ENCODE measurements around the gene ZNF205.
"Not testable (repeated sequence)": the region's sequence is repeated elsewhere in the genome, so short reads cannot be mapped to it uniquely, and the experiment has no call there.

The ZNF205 gene

GRCh38 chr16:3083408-3083807 is 29.0 kb upstream of the ZNF205 start:
- intact Hi-C loops (cut with DNase I); DNase-seq: not testable (repeated sequence)

GRCh38 chr16:3084491-3084890 is 27.9 kb upstream of the ZNF205 start:
- intact Hi-C loops (cut with DNase I), result no loop called here
- DNase-seq, result no peak

DNA sequence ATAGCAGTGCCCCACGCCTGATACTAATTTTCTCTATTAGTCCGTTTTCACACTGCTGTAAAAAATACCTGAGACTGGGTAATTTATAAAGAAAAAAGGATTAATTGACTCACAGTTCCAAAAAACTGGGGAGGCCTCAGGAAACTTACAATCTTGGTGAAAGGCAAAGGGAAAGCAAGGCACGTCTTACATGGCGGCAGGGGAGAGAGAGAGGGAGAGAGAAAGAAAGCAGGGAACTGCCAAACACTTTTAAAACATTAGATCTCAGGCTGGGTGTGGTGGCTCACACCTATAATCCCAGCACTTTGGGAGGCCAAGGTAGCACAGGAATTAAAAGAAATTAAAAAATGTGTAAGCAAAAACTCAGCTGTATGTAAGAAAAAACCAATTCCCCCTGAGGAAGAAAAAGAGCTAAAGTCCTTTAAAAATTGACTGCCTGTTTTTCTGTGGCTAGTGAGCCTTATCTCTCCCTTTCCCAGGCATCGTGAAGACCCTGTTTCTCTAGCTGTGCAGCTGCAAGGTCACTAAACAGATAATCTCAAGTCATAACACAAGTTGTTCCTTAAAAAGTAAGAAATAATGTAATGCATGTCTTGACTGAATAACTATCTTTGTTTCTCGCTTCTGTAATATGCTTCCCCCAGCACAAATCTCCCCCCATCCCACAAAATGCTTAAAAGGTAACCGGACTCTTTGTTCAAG is 27.3 kb upstream of the ZNF205 start:
- no peak for DNase-seq
- intact Hi-C loops (cut with DNase I), result no loop called here

DNA sequence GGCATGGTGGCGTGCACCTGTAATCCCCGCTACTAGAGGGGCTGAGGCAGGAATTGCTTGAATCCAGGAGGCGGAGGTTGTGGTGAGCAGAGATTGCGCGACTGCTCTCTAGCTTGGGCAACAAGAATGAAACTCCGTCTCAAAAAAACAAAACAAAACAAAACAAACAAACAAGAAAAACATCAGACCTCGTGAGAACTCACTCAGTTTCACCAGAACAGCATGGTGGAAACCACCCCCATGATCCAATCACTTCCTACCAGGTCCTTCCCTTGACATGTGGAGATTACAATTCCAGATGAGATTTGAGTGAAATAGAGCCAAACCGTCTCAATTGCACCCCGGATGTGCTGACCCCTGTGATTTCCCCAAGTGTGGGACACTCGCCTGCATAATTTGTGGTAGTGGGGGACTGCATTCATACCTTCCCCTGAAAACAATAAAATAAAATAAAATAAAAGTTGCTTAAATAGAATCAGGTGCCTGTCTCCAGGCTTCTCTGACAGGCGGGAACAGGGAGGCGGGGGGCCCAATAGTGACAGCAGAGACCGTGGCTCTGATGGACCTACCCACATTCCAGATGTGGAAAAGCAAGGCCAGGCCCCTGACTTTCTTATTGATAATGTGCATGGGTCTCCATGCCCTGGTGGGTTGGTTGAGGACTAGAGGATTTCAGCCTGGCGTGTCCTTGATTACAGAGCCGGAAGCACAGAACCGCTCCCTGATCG is 26.4 kb upstream of the ZNF205 start:
- no peak for DNase-seq
- intact Hi-C loops (cut with DNase I), result no loop called here

DNA sequence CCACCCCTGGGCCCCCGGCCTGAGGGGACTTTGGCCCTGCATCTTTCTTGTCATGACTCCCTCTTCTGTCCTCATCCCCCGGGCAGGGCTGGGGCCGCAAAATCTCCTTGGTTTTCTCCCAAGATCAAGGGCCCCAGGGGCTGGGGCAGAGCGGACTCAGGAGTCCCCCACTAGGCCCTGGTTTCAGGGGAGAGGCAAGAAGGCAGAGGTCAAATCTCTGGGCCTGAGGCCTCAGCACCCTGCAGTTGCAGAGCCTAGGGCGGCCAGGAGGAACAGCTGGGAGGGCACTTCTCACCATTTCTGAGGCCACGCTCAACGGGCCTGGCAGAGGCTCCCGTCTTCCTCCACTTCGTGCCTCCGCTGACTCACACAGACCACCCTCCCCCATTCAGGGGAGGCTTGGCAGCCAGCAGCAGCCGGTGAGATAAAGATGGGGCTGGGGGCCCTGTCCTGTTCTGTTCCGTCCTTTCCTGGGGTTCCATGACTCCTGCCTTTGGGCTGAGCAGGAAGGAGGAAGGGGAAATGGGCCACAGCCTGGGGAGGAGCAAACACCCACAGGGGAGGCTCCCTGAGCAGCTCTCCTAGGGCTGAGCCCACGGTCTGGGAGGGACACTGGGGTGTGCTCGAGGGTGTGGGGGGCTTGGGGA is 25.7 kb upstream of the ZNF205 start:
- intact Hi-C loops (cut with DNase I), result no loop called here

GRCh38 chr16:3087243-3088235 is 24.8 kb upstream of the ZNF205 start:
- intact Hi-C loops (cut with DNase I), result no loop called here
- DNase-seq, result no peak

More for the DNA sequence above, 25.7 kb upstream of the ZNF205 start:
- DNase-seq, result no peak

GRCh38 chr16:3088450-3088849 is 23.9 kb upstream of the ZNF205 start:
- DNase-seq, result no peak
- intact Hi-C loops (cut with DNase I), result no loop called here

GRCh38 chr16:3088925-3089716 is 23.3 kb upstream of the ZNF205 start:
- intact Hi-C loops (cut with DNase I), result no loop called here
- DNase-seq, result no peak

DNA sequence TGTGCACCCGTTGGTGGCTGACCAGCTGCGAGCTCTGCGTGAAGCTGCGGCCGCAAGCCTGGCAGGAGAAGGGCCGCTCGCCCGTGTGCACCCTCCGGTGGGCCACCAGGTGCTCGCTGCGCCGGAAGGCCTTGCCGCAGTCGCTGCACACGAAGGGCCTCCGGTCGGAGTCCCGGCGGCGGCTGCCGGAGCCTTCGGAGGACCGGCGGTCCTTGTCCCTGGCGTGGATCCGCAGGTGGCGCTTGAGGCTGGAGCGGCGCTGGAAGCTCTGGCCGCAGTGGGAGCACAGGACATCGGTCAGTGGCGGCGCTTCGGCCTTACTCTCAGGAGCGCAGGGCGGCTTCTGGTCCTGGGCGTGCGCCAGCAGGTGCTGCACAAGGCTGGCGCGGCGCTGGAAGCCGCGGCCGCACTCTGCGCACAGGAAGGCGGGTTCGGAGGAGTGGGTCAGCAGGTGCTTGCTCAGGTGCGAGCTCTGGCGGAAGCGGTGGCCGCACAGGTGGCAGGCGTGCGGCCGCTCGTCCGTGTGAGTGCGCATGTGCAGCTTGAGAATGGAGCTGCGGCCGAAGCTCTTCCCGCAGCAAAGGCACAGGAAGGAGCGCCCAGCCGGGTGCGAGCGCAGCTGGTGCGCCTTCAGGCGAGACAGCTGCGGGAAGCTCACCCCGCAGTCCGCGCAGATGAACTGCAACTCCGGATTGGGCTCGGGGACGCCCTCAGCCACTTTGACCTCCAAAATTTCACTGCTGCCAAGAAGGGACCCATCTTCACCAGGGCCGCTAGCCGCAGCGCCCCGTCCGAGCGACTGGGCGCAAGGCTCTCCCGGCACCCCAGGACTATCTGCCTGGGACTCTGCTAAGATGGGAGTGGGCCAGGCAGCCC is 22.4 kb upstream of the ZNF205 start:
- intact Hi-C loops (cut with DNase I), result no loop called here

DNA sequence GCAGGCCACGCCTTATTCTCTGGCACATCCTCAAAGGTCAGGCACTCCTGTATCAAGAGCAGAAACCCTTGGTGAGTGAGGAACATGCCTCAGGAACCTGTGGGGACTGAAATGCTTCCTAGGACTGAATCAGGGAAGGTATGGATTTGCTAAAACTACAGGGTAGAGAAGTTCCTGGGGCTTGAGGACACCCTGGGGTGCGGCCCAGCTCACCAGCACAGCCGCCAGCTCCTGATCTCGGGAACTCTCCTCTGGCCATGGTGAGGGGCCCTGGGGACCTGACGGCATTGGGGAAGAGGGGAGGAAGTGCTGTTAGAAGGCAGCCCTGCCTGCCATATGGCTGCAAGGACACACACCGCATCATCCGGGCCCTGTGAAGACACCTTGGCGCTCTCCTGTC is 20.8 kb upstream of the ZNF205 start:
- intact Hi-C loops (cut with DNase I), result no loop called here
- DNase-seq, result no peak

More for the DNA sequence above, 22.4 kb upstream of the ZNF205 start:
- DNase-seq, result no peak

- DNase-seq, result no peak
- intact Hi-C loops (cut with DNase I), result no loop called here
Measured at GRCh38 chr16:3092501-3092941, 19.9 kb upstream of the ZNF205 start.

DNA sequence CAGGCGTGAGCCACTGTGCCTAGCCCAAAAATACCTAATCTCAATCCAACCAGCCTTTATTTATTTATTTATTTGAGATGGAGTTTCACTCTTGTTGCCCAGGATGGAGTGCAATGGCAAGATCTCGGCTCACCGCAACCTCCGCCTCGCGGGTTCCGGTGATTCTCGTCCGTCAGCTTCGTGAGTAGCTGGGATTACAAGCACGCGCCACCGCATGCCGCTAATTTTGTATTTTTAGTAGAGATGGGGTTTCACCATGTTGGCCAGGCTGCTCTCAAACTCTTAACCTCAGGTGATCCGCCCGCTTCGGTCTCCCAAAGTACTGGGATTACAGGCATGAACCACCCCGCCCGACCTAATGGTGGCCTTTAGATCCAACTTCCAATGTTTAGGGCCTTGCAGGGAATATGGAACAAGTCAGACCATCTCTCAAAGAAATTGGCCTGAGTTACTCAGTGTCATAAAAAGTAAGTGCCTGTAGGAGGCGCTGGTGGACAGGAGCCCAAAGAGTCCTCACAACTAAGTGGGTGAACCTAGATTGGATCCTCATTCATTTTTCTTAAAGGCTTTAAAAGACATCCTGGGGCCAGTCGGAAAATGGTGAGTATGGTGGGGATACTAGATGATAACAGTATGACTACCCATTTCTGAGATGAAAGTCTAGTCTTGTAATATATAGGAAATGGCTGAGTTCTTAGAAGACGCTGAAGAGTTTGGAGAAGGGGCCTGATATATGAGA is 17.9 kb upstream of the ZNF205 start:
- intact Hi-C loops (cut with DNase I), result no loop called here
- DNase-seq, result peak in 6 of 42 donors; percentile 17 to 55 (median 26)

DNA sequence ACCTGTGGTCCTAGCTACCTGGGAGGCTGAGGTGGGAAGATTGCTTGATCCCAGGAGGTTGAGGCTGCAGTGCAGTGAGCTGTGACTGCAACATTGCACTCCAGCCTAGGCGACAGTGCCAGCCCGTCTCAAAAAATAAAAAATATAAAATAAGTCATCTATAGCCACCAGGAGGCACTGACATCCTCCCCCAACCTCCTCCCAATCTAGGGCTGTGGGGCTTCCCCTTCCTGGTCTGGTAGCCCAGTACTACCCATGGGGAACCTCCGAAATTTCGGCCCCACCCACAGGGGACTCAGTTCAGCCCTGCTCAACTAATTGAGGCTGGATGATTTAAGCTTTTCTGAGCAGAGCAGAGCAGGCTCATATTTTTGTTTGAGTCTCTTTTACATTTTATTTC is 16.5 kb upstream of the ZNF205 start:
- intact Hi-C loops (cut with DNase I), result no loop called here
- peak in 1 of 42 donors; percentile 11 for DNase-seq

DNA sequence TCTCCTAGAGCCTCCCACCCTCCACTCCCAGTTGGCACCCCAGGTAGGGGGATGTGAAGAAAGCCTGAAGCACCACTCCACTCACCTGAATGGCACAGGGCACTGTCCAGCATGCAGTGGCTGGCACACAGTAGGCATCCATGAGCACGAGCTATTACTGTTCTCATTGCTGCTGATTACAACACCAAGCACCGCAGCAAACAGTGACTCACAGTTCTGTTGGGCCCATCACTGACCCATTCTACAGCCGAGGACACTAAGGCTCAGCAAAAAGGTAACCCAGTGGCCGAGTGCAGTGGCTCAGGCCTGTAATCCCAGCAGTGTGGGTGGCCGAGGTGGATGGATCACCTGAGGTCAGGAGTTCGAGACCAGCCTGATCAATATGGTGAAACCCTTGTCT is 16.0 kb upstream of the ZNF205 start:
- no peak for DNase-seq
- intact Hi-C loops (cut with DNase I), result no loop called here

GRCh38 chr16:3097266-3097665 is 15.1 kb upstream of the ZNF205 start:
- no peak for DNase-seq
- intact Hi-C loops (cut with DNase I), result no loop called here
